GM23338 (cell line): Measurements from ENCODE around the gene UTS2R. TPM values are rescaled to one million over a fixed set of nuclear protein-coding genes. Genes with fewer than 3 reads are reported as not detected.

ENCODE experiments used
- ATAC-seq: fragments of 200-7000 bp; cut with Tn5 transposase; 3 replicates; pipeline ENCODE4 v1.9.1; 2020
- DNase-seq: peaks from one replicate; pipeline ENCODE4 v3.0.0-alpha.2; 2015; ENCODE audit warnings: low spot score
- H2AFZ ChIP-seq: fragments of 200-600 bp; sonication (generic); 2 replicates; pipeline ENCODE4 v1.8.0; 2016; ENCODE audit warnings: antibody characterized with exemption, mild to moderate bottlenecking, moderate library complexity
- H3F3A ChIP-seq: fragments of 200-600 bp; sonication (generic); replicated peaks from 2 replicates; pipeline ENCODE4 v1.8.0; 2017; ENCODE audit warnings: antibody characterized with exemption, mixed run types, low read depth
- H3K27ac ChIP-seq: fragments of 200-600 bp; sonication (generic); 2 replicates; pipeline ENCODE4 v1.6.1; 2016; ENCODE audit warnings: low read depth
- H3K27me3 ChIP-seq: fragments of 200-600 bp; sonication (generic); 2 replicates; pipeline ENCODE4 v1.8.0; 2016; ENCODE audit warnings: mild to moderate bottlenecking, mixed run types, moderate library complexity; ENCODE audit not compliant: insufficient read depth
- H3K36me3 ChIP-seq: fragments of 200-600 bp; sonication (generic); 2 replicates; pipeline ENCODE4 v1.8.0; 2016; ENCODE audit warnings: mild to moderate bottlenecking; ENCODE audit not compliant: insufficient read depth
- H3K4me1 ChIP-seq: fragments of 200-600 bp; sonication (generic); 2 replicates; pipeline ENCODE4 v1.8.0; 2016; ENCODE audit warnings: mild to moderate bottlenecking, moderate library complexity; ENCODE audit not compliant: insufficient read depth
- H3K4me2 ChIP-seq: fragments of 200-600 bp; sonication (generic); 2 replicates; pipeline ENCODE4 v1.7.1; 2017; ENCODE audit warnings: mixed run types
- H3K4me3 ChIP-seq: fragments of 200-600 bp; sonication (generic); 2 replicates; pipeline ENCODE4 v1.6.1; 2016; ENCODE audit warnings: mixed run types
- H3K79me2 ChIP-seq: fragments of 200-600 bp; sonication (generic); replicated peaks from 2 replicates; pipeline ENCODE4 v1.8.0; 2017; ENCODE audit warnings: mild to moderate bottlenecking; ENCODE audit not compliant: insufficient read depth
- H3K9me2 ChIP-seq: fragments of 200-600 bp; sonication (generic); 2 replicates; pipeline ENCODE4 v1.8.0; 2017; ENCODE audit not compliant: insufficient read depth
- H4K20me1 ChIP-seq: fragments of 200-600 bp; sonication (generic); replicated peaks from 2 replicates; pipeline ENCODE4 v1.8.0; 2017; ENCODE audit warnings: mild to moderate bottlenecking; ENCODE audit not compliant: insufficient read depth
- H3K27ac Mint-ChIP-seq: 2 replicates; pipeline ENCODE4 v1.8.0; 2020; ENCODE audit warnings: inconsistent platforms, mild to moderate bottlenecking, moderate library complexity, mixed read lengths
- H3K27me3 Mint-ChIP-seq: 3 replicates; pipeline ENCODE4 v1.8.0; 2022; ENCODE audit warnings: low read depth, mild to moderate bottlenecking, moderate library complexity, mixed read lengths, inconsistent platforms; ENCODE audit not compliant: insufficient read depth, poor library complexity
- H3K36me3 Mint-ChIP-seq: 3 replicates; pipeline ENCODE4 v1.8.0; 2021; ENCODE audit warnings: low read depth, mild to moderate bottlenecking, inconsistent platforms, moderate library complexity, mixed read lengths
- H3K4me1 Mint-ChIP-seq: 3 replicates; pipeline ENCODE4 v1.8.0; 2020; ENCODE audit warnings: mild to moderate bottlenecking, inconsistent platforms, mixed read lengths
- H3K4me3 Mint-ChIP-seq: 3 replicates; pipeline ENCODE4 v1.8.0; 2021; ENCODE audit warnings: moderate library complexity, mild to moderate bottlenecking, inconsistent platforms, mixed read lengths
- H3K9me3 Mint-ChIP-seq: 3 replicates; pipeline ENCODE4 v1.8.0; 2020; ENCODE audit warnings: moderate library complexity, mild to moderate bottlenecking, inconsistent platforms, mixed read lengths
- CREB1 ChIP-seq: fragments of 250-450 bp; sonication (Bioruptor Pico); IDR thresholded peaks from 2 replicates; pipeline ENCODE4 v1.5.0; 2020; ENCODE audit warnings: low read depth, mild to moderate bottlenecking, moderate library complexity
- EZH2 ChIP-seq: fragments of 200-600 bp; sonication (generic); IDR thresholded peaks from one replicate; pipeline ENCODE4 v1.8.0; 2017; ENCODE audit warnings: antibody characterized with exemption, mild to moderate bottlenecking, low read depth; ENCODE audit not compliant: unreplicated experiment
- EZH2phosphoT487 ChIP-seq: fragments of 200-600 bp; sonication (generic); IDR thresholded peaks from one replicate; pipeline ENCODE4 v1.8.1; 2018; ENCODE audit warnings: antibody characterized with exemption; ENCODE audit not compliant: unreplicated experiment
- JUNB ChIP-seq: IDR thresholded peaks from one replicate; pipeline ENCODE4 v1.6.1; 2016; ENCODE audit warnings: antibody characterized with exemption; ENCODE audit not compliant: unreplicated experiment
- NANOG ChIP-seq: IDR thresholded peaks from 2 replicates; pipeline ENCODE4 v1.6.1; 2016; ENCODE audit warnings: antibody characterized with exemption, borderline replicate concordance
- POLR2AphosphoS5 ChIP-seq: IDR thresholded peaks from 2 replicates; pipeline ENCODE4 v1.6.1; 2016; ENCODE audit warnings: antibody characterized with exemption, low read depth
- STAT1 ChIP-seq: IDR thresholded peaks from one replicate; pipeline ENCODE4 v1.6.1; 2016; ENCODE audit warnings: antibody characterized with exemption; ENCODE audit not compliant: unreplicated experiment
- ZNF114 ChIP-seq: fragments of 250-450 bp; sonication (Bioruptor Pico); IDR thresholded peaks from 2 replicates; pipeline ENCODE4 v1.5.0; 2020; ENCODE audit warnings: mild to moderate bottlenecking, moderate library complexity
- ZNF331 ChIP-seq: fragments of 250-450 bp; sonication (Bioruptor Pico); IDR thresholded peaks from 2 replicates; pipeline ENCODE4 v1.5.0; 2020; ENCODE audit warnings: low read depth, mild to moderate bottlenecking, moderate library complexity
- polyA plus RNA-seq: library from polyadenylated mRNA; unstranded; fragments of >200 nt; fragmentation: Nextera tagmentation; extraction: Ambion mirVana; gene quantifications from 2 replicates; pipeline ENCODE4 v1.2.1, GENCODE V29; 2016
- total RNA-seq: library from RNA; depleted of rRNA; stranded (reverse); fragments of >200 nt; shearing (Covaris generic); gene quantifications from 2 replicates; pipeline ENCODE4 v1.2.3, GENCODE V29; 2014
- TF ChIP-seq, protein P1 (sequence below): IDR thresholded peaks from one replicate; pipeline ENCODE4 v1.6.1; 2018; ENCODE audit warnings: antibody characterized with exemption; ENCODE audit not compliant: unreplicated experiment
- TF ChIP-seq, protein P2 (sequence below), 2 experiments: fragments of 200-600 bp in 1 of 2; sonication (generic) in 1 of 2; conservative IDR thresholded peaks; 2 replicates each; pipeline versions ENCODE4 v1.5.1 to v1.6.1; 2016 to 2017; ENCODE audit warnings: antibody characterized with exemption in 2 of 2, low read depth in 2 of 2, mild to moderate bottlenecking in 2 of 2, moderate library complexity in 1 of 2
- TF ChIP-seq, protein P3 (sequence below): fragments of 250-450 bp; sonication (Bioruptor Pico); IDR thresholded peaks from 2 replicates; pipeline ENCODE4 v1.5.0; 2020; ENCODE audit warnings: mild to moderate bottlenecking, moderate library complexity
- TF ChIP-seq, protein P4 (sequence below): IDR thresholded peaks from 2 replicates; pipeline ENCODE4 v1.6.1; 2016; ENCODE audit warnings: antibody characterized with exemption

UTS2R gene
- total and polyA plus RNA-seq, 2 experiments from 2014 or later = 0.49 TPM; not detected in 1

DNA sequence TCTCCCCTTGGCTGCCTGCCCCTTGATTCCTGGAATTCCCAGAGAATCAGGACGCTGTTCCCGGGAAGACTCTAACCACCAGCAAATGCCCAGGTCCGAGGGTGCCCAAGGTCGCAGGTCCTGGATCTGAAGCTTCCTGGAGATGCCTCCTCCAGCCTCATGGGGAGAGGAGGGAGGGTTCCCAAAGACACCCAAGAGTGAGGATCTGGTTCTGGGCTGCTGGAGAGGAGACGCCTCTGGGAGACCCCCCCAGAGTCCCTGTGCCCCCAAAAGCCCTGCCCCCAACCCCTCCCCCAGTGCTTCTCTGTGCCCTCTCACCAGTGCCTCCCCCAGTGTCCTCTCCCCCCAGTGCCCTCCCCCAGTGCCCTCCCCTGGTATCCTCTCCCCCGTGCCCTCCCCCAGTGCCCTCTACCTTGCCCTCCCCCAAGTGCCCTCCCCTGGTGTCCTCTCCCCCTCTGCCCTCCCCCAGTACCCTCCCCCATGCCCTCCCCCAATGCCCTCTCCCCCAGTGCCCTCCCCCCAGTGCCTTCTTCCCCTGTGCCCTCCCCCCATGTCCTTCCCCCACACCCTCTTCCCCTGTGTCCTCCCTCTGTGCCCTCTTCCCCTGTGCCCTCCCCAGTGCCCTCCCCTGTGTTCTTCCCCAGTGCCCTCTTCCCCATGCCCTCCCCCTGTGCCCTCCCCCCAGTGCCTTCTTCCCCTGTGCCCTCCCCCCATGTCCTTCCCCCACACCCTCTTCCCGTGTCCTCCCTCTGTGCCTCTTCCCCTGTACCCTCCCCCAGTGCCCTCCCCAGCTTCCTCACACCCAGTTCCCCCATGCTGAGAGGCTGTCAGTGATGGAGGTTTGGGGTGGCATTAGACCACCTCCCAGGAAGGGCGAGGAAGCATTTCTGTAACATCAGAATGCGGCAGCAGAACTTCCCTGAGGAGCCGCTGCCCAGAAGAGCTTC lies 31.7 kb upstream of the UTS2R start:
- Mint-ChIP-seq H3K27ac (no peak overlapping the region), H3K4me3 (no peak overlapping the region), H3K27me3 (peaks cover 43% of the 10 kb centered on the region), H3K36me3 (peaks cover 4% of the 10 kb centered on the region), H3K9me3 (peaks cover 15% of the 10 kb centered on the region), H3K4me1 (peaks cover 21% of the 10 kb centered on the region)
- H3F3A ChIP-seq = no peaks in the 10 kb centered on the region
- H3K79me2 ChIP-seq = no peaks in the 10 kb centered on the region
- DNase-seq = no peak
- H3K4me3 ChIP-seq = no peak overlapping the region
- 0 out of 2 replicates have a peak, but pooled peaks cover 5% of the 10 kb centered on the region for H4K20me1 ChIP-seq
- H3K4me1 ChIP-seq = peaks cover 7% of the 10 kb centered on the region
- H2AFZ ChIP-seq = no peak overlapping the region
- H3K9me2 ChIP-seq = no peaks in the 10 kb centered on the region
- no peaks in the 10 kb centered on the region for H3K36me3 ChIP-seq
- H3K27ac ChIP-seq = no peak overlapping the region
- TF ChIP-seq POLR2AphosphoS5 (no peak), ZNF331 (CRISPR knock-in tag) (no peak), EZH2 (no peak), ZNF114 (no peak), NANOG (no peak), STAT1 (no peak), EZH2phosphoT487 (no peak), CREB1 (CRISPR knock-in tag) (no peak), JUNB (no peak)
- TF ChIP-seq, protein P1, sequence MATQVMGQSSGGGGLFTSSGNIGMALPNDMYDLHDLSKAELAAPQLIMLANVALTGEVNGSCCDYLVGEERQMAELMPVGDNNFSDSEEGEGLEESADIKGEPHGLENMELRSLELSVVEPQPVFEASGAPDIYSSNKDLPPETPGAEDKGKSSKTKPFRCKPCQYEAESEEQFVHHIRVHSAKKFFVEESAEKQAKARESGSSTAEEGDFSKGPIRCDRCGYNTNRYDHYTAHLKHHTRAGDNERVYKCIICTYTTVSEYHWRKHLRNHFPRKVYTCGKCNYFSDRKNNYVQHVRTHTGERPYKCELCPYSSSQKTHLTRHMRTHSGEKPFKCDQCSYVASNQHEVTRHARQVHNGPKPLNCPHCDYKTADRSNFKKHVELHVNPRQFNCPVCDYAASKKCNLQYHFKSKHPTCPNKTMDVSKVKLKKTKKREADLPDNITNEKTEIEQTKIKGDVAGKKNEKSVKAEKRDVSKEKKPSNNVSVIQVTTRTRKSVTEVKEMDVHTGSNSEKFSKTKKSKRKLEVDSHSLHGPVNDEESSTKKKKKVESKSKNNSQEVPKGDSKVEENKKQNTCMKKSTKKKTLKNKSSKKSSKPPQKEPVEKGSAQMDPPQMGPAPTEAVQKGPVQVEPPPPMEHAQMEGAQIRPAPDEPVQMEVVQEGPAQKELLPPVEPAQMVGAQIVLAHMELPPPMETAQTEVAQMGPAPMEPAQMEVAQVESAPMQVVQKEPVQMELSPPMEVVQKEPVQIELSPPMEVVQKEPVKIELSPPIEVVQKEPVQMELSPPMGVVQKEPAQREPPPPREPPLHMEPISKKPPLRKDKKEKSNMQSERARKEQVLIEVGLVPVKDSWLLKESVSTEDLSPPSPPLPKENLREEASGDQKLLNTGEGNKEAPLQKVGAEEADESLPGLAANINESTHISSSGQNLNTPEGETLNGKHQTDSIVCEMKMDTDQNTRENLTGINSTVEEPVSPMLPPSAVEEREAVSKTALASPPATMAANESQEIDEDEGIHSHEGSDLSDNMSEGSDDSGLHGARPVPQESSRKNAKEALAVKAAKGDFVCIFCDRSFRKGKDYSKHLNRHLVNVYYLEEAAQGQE = no peak
- TF ChIP-seq, protein P2, sequence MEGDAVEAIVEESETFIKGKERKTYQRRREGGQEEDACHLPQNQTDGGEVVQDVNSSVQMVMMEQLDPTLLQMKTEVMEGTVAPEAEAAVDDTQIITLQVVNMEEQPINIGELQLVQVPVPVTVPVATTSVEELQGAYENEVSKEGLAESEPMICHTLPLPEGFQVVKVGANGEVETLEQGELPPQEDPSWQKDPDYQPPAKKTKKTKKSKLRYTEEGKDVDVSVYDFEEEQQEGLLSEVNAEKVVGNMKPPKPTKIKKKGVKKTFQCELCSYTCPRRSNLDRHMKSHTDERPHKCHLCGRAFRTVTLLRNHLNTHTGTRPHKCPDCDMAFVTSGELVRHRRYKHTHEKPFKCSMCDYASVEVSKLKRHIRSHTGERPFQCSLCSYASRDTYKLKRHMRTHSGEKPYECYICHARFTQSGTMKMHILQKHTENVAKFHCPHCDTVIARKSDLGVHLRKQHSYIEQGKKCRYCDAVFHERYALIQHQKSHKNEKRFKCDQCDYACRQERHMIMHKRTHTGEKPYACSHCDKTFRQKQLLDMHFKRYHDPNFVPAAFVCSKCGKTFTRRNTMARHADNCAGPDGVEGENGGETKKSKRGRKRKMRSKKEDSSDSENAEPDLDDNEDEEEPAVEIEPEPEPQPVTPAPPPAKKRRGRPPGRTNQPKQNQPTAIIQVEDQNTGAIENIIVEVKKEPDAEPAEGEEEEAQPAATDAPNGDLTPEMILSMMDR (conservative IDR thresholded peaks at IDR 0.05; ENCODE audit: low read depth in 2 of 2) = no peak
- TF ChIP-seq, protein P3, sequence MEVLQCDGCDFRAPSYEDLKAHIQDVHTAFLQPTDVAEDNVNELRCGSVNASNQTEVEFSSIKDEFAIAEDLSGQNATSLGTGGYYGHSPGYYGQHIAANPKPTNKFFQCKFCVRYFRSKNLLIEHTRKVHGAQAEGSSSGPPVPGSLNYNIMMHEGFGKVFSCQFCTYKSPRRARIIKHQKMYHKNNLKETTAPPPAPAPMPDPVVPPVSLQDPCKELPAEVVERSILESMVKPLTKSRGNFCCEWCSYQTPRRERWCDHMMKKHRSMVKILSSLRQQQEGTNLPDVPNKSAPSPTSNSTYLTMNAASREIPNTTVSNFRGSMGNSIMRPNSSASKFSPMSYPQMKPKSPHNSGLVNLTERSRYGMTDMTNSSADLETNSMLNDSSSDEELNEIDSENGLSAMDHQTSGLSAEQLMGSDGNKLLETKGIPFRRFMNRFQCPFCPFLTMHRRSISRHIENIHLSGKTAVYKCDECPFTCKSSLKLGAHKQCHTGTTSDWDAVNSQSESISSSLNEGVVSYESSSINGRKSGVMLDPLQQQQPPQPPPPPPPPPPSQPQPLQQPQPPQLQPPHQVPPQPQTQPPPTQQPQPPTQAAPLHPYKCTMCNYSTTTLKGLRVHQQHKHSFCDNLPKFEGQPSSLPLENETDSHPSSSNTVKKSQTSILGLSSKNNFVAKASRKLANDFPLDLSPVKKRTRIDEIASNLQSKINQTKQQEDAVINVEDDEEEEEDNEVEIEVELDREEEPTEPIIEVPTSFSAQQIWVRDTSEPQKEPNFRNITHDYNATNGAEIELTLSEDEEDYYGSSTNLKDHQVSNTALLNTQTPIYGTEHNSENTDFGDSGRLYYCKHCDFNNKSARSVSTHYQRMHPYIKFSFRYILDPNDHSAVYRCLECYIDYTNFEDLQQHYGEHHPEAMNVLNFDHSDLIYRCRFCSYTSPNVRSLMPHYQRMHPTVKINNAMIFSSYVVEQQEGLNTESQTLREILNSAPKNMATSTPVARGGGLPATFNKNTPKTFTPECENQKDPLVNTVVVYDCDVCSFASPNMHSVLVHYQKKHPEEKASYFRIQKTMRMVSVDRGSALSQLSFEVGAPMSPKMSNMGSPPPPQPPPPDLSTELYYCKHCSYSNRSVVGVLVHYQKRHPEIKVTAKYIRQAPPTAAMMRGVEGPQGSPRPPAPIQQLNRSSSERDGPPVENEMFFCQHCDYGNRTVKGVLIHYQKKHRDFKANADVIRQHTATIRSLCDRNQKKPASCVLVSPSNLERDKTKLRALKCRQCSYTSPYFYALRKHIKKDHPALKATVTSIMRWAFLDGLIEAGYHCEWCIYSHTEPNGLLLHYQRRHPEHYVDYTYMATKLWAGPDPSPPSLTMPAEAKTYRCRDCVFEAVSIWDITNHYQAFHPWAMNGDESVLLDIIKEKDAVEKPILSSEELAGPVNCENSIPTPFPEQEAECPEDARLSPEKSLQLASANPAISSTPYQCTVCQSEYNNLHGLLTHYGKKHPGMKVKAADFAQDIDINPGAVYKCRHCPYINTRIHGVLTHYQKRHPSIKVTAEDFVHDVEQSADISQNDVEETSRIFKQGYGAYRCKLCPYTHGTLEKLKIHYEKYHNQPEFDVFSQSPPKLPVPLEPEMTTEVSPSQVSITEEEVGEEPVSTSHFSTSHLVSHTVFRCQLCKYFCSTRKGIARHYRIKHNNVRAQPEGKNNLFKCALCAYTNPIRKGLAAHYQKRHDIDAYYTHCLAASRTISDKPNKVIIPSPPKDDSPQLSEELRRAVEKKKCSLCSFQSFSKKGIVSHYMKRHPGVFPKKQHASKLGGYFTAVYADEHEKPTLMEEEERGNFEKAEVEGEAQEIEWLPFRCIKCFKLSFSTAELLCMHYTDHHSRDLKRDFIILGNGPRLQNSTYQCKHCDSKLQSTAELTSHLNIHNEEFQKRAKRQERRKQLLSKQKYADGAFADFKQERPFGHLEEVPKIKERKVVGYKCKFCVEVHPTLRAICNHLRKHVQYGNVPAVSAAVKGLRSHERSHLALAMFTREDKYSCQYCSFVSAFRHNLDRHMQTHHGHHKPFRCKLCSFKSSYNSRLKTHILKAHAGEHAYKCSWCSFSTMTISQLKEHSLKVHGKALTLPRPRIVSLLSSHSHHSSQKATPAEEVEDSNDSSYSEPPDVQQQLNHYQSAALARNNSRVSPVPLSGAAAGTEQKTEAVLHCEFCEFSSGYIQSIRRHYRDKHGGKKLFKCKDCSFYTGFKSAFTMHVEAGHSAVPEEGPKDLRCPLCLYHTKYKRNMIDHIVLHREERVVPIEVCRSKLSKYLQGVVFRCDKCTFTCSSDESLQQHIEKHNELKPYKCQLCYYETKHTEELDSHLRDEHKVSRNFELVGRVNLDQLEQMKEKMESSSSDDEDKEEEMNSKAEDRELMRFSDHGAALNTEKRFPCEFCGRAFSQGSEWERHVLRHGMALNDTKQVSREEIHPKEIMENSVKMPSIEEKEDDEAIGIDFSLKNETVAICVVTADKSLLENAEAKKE = no peak
- TF ChIP-seq, protein P4, sequence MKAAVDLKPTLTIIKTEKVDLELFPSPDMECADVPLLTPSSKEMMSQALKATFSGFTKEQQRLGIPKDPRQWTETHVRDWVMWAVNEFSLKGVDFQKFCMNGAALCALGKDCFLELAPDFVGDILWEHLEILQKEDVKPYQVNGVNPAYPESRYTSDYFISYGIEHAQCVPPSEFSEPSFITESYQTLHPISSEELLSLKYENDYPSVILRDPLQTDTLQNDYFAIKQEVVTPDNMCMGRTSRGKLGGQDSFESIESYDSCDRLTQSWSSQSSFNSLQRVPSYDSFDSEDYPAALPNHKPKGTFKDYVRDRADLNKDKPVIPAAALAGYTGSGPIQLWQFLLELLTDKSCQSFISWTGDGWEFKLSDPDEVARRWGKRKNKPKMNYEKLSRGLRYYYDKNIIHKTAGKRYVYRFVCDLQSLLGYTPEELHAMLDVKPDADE = no peak
- H3K27me3 ChIP-seq = peaks cover 26% of the 10 kb centered on the region
- H3K4me2 ChIP-seq = no peak overlapping the region
- no peak for ATAC-seq
